ENCODE results near the gene SUCLG2. TPM values are rescaled to one million over a fixed set of nuclear protein-coding genes. Genes with fewer than 3 reads are reported as not detected.

SUCLG2 gene
- total RNA-seq, 1 experiment from 2014 or later, result 53.5 TPM

- no peak overlapping the region for H3K4me3 Mint-ChIP-seq (ENCODE audit: unreplicated experiment)
- H3K4me1 Mint-ChIP-seq (ENCODE audit: low read depth, unreplicated experiment), result peaks cover 6% of the 10 kb centered on the region
- intact Hi-C loops (cut with micrococcal nuclease; ENCODE audit: unreplicated experiment), result no loop called here
- DNase-seq, result no peak
- Histone ChIP-seq H3K36me3 (ENCODE audit: control insufficient read depth, insufficient read depth, low read length) (no peaks in the 10 kb centered on the region), H3K4me1 (no peaks in the 10 kb centered on the region), H3K9me3 (no peaks in the 10 kb centered on the region), H3K27me3 (replicated peaks; ENCODE audit: control insufficient read depth, insufficient read depth, low read length) (no peaks in the 10 kb centered on the region), H3K4me3 (ENCODE audit: low read depth, low read length) (no peak overlapping the region)
- H3K36me3 Mint-ChIP-seq (ENCODE audit: insufficient read depth, unreplicated experiment), result no peaks in the 10 kb centered on the region
- H3K9me3 Mint-ChIP-seq (ENCODE audit: unreplicated experiment), result no peaks in the 10 kb centered on the region
- CTCF ChIA-PET, result no interaction called here
- no TSS peak for BruUV-seq (replicated peaks)
- no peak overlapping the region for H3K27ac Mint-ChIP-seq (ENCODE audit: unreplicated experiment)
- POLR2A ChIA-PET, result no interaction called here
- H3K27me3 Mint-ChIP-seq (ENCODE audit: insufficient read depth, unreplicated experiment), result no peaks in the 10 kb centered on the region
- TF ChIP-seq CTCF (IDR thresholded peaks at IDR 0.05; ENCODE audit: insufficient read depth in 1 of 2, low read depth in 1 of 2, low read length in 1 of 2, severe bottlenecking in 1 of 2, unreplicated experiment in 1 of 2), result no peak
Measured at GRCh38 chr3:67641451-67641850, 13.0 kb downstream of the SUCLG2 start.

- no peaks in the 10 kb centered on the region for H3K9me3 ChIP-seq
- H3K36me3 ChIP-seq (ENCODE audit: control insufficient read depth, insufficient read depth, low read length), result no peaks in the 10 kb centered on the region
- TF ChIP-seq CTCF (IDR thresholded peaks at IDR 0.05; ENCODE audit: insufficient read depth in 1 of 2, low read depth in 1 of 2, low read length in 1 of 2, severe bottlenecking in 1 of 2, unreplicated experiment in 1 of 2), result no peak
- H3K4me3 ChIP-seq (ENCODE audit: low read depth, low read length), result no peak overlapping the region
- ChIA-PET CTCF (no interaction called here), POLR2A (no interaction called here)
- Mint-ChIP-seq H3K27me3 (ENCODE audit: insufficient read depth, unreplicated experiment) (no peaks in the 10 kb centered on the region), H3K4me1 (ENCODE audit: low read depth, unreplicated experiment) (peaks cover 6% of the 10 kb centered on the region), H3K9me3 (ENCODE audit: unreplicated experiment) (no peaks in the 10 kb centered on the region), H3K4me3 (ENCODE audit: unreplicated experiment) (no peak overlapping the region), H3K27ac (ENCODE audit: unreplicated experiment) (no peak overlapping the region), H3K36me3 (ENCODE audit: insufficient read depth, unreplicated experiment) (no peaks in the 10 kb centered on the region)
- no peaks in the 10 kb centered on the region for H3K27me3 ChIP-seq (replicated peaks; ENCODE audit: control insufficient read depth, insufficient read depth, low read length)
- no peaks in the 10 kb centered on the region for H3K4me1 ChIP-seq
- DNase-seq, result no peak
- no TSS peak for BruUV-seq (replicated peaks)
- intact Hi-C loops (cut with micrococcal nuclease; ENCODE audit: unreplicated experiment), result no loop called here
Measured at GRCh38 chr3:67640023-67640660, 14.3 kb downstream of the SUCLG2 start.

- H3K36me3 Mint-ChIP-seq (ENCODE audit: insufficient read depth, unreplicated experiment), result no peaks in the 10 kb centered on the region
- H3K9me3 Mint-ChIP-seq (ENCODE audit: unreplicated experiment), result no peaks in the 10 kb centered on the region
- POLR2A ChIA-PET, result no interaction called here
- no peak overlapping the region for H3K27ac Mint-ChIP-seq (ENCODE audit: unreplicated experiment)
- Histone ChIP-seq H3K4me1 (no peaks in the 10 kb centered on the region), H3K9me3 (no peaks in the 10 kb centered on the region), H3K4me3 (ENCODE audit: low read depth, low read length) (no peak overlapping the region), H3K27me3 (replicated peaks; ENCODE audit: control insufficient read depth, insufficient read depth, low read length) (no peaks in the 10 kb centered on the region), H3K36me3 (ENCODE audit: control insufficient read depth, insufficient read depth, low read length) (no peaks in the 10 kb centered on the region)
- intact Hi-C loops (cut with micrococcal nuclease; ENCODE audit: unreplicated experiment), result no loop called here
- H3K4me3 Mint-ChIP-seq (ENCODE audit: unreplicated experiment), result no peak overlapping the region
- no TSS peak for BruUV-seq (replicated peaks)
- TF ChIP-seq CTCF (IDR thresholded peaks at IDR 0.05; ENCODE audit: insufficient read depth in 1 of 2, low read depth in 1 of 2, low read length in 1 of 2, severe bottlenecking in 1 of 2, unreplicated experiment in 1 of 2), result no peak
- H3K27me3 Mint-ChIP-seq (ENCODE audit: insufficient read depth, unreplicated experiment), result no peaks in the 10 kb centered on the region
- no peak for DNase-seq
- H3K4me1 Mint-ChIP-seq (ENCODE audit: low read depth, unreplicated experiment), result no peaks in the 10 kb centered on the region
- CTCF ChIA-PET, result no interaction called here
Measured at GRCh38 chr3:67637255-67637900, 17.0 kb downstream of the SUCLG2 start.

Measured in Caco-2 (cell line).